IMR-90 (cell line): Measurements from ENCODE around the gene CORO1C. TPM values are rescaled to one million over a fixed set of nuclear protein-coding genes. Genes with fewer than 3 reads are reported as not detected.

Experiments
- ATAC-seq: fragments of 200-7000 bp; cut with Tn5 transposase; 2 replicates; pipeline ENCODE4 v1.9.1; 2020; ENCODE audit warnings: low read depth, mild to moderate bottlenecking, moderate library complexity
- BruUV-seq: library from RNA; stranded (reverse); fragments of 400-500 nt; replicated peaks from 2 replicates; lab custom pipeline; 2021; lab: Mats Ljungman, UMichigan
- CTCF ChIA-PET: fragments of 300-600 bp; formaldehyde crosslinking; extraction: SDS; loops from one replicate; lab custom pipeline; 2021; ENCODE audit warnings: antibody characterized with exemption; lab: Yijun Ruan, JAX
- POLR2A ChIA-PET: fragments of 300-600 bp; sonication (Branson Sonifier 250); formaldehyde crosslinking; loops from one replicate; lab custom pipeline; 2022; ENCODE audit warnings: antibody characterized with exemption; ENCODE audit not compliant: unreplicated experiment; lab: Charles Lee
- DNase-seq: peaks from one replicate; pipeline ENCODE4 v3.0.0; 2013
- H2AFZ ChIP-seq: replicated peaks from 2 replicates; pipeline ENCODE3; 2013; ENCODE audit warnings: low read length, mild to moderate bottlenecking; ENCODE audit not compliant: poor library complexity
- H2AK5ac ChIP-seq: 2 replicates; pipeline ENCODE4 v1.6.1; 2013; ENCODE audit warnings: low read depth, low read length, inconsistent platforms
- H2AK9ac ChIP-seq: replicated peaks from 2 replicates; pipeline ENCODE3; 2013; ENCODE audit warnings: mild to moderate bottlenecking, low read depth, low read length, moderate library complexity; ENCODE audit not compliant: poor library complexity
- H2BK120ac ChIP-seq: 2 replicates; pipeline ENCODE4 v1.6.1; 2013; ENCODE audit warnings: low read depth, low read length, inconsistent platforms
- H2BK15ac ChIP-seq: 3 replicates; pipeline ENCODE4 v1.6.1; 2013; ENCODE audit warnings: low read depth, low read length, inconsistent platforms
- H2BK20ac ChIP-seq: 2 replicates; pipeline ENCODE4 v1.6.1; 2013; ENCODE audit warnings: low read depth, mild to moderate bottlenecking, inconsistent platforms, low read length, moderate library complexity
- H2BK5ac ChIP-seq: 2 replicates; pipeline ENCODE4 v1.6.1; 2013; ENCODE audit warnings: mild to moderate bottlenecking, low read depth, low read length, inconsistent platforms; ENCODE audit not compliant: poor library complexity, severe bottlenecking
- H3K14ac ChIP-seq: replicated peaks from 2 replicates; pipeline ENCODE4 v1.6.1; 2013; ENCODE audit warnings: low read depth, low read length, inconsistent platforms
- H3K18ac ChIP-seq: 2 replicates; pipeline ENCODE4 v1.6.1; 2013; ENCODE audit warnings: low read depth, low read length, control low read depth
- H3K23ac ChIP-seq: 2 replicates; pipeline ENCODE4 v1.6.1; 2013; ENCODE audit warnings: low read depth, low read length, inconsistent platforms
- H3K27ac ChIP-seq: 2 replicates; pipeline ENCODE4 v1.5.1; 2013; ENCODE audit warnings: mild to moderate bottlenecking, control low read depth, low read length; ENCODE audit not compliant: insufficient read depth
- H3K27me3 ChIP-seq: 2 replicates; pipeline ENCODE4 v1.6.1; 2013; ENCODE audit warnings: low read length; ENCODE audit not compliant: control insufficient read depth, insufficient read depth
- H3K36me3 ChIP-seq: 2 replicates; pipeline ENCODE4 v1.6.1; 2013; ENCODE audit warnings: low read length, mixed read lengths; ENCODE audit not compliant: control insufficient read depth, insufficient read depth
- H3K4ac ChIP-seq: 2 replicates; pipeline ENCODE4 v1.6.1; 2013; ENCODE audit warnings: low read depth, low read length, inconsistent platforms
- H3K4me1 ChIP-seq: 2 replicates; pipeline ENCODE4 v1.6.1; 2013; ENCODE audit warnings: low read length, mixed read lengths; ENCODE audit not compliant: control insufficient read depth, insufficient read depth
- H3K4me2 ChIP-seq: 2 replicates; pipeline ENCODE4 v1.6.1; 2013; ENCODE audit warnings: low read depth, mild to moderate bottlenecking, control low read depth, low read length, moderate library complexity
- H3K4me3 ChIP-seq: 2 replicates; pipeline ENCODE4 v1.5.1; 2013; ENCODE audit warnings: low read depth, mild to moderate bottlenecking, control low read depth, low read length, moderate library complexity; ENCODE audit not compliant: insufficient read depth
- H3K56ac ChIP-seq: 2 replicates; pipeline ENCODE4 v1.6.1; 2013; ENCODE audit warnings: low read length, inconsistent platforms; ENCODE audit not compliant: insufficient read depth; ENCODE audit errors: extremely low read depth
- H3K79me1 ChIP-seq, 2 experiments: 2 replicates each; pipeline ENCODE4 v1.6.1; 2013; ENCODE audit warnings: low read length in 2 of 2, inconsistent platforms in 1 of 2, low read depth in 1 of 2
- H3K9ac ChIP-seq: 2 replicates; pipeline ENCODE4 v1.6.1; 2013; ENCODE audit warnings: low read depth, low read length, control low read depth
- H3K9me1 ChIP-seq: 2 replicates; pipeline ENCODE4 v1.6.1; 2013; ENCODE audit warnings: low read length, inconsistent platforms; ENCODE audit not compliant: insufficient read depth
- H3K9me3 ChIP-seq: 2 replicates; pipeline ENCODE4 v1.6.1; 2013; ENCODE audit warnings: low read length; ENCODE audit not compliant: control insufficient read depth, insufficient read depth
- H4K20me1 ChIP-seq: 2 replicates; pipeline ENCODE4 v1.6.1; 2013; ENCODE audit warnings: low read length, inconsistent platforms; ENCODE audit not compliant: insufficient read depth
- H4K5ac ChIP-seq: 2 replicates; pipeline ENCODE4 v1.6.1; 2013; ENCODE audit warnings: mild to moderate bottlenecking, low read depth, low read length, control low read depth
- H4K8ac ChIP-seq, 2 experiments: 2 replicates each; pipeline ENCODE4 v1.6.1; 2013; ENCODE audit warnings: low read depth in 2 of 2, low read length in 2 of 2, control low read depth in 1 of 2, inconsistent platforms in 1 of 2
- H4K91ac ChIP-seq: 2 replicates; pipeline ENCODE4 v1.6.1; 2013; ENCODE audit warnings: low read depth, low read length, inconsistent platforms; ENCODE audit not compliant: insufficient read depth
- CEBPB ChIP-seq: IDR thresholded peaks from 2 replicates; pipeline ENCODE4 v1.6.1; 2012; ENCODE audit warnings: low read depth, low read length, improper control_type of control experiment
- SMC3 ChIP-seq: fragments of 150-350 bp; IDR thresholded peaks from 2 replicates; pipeline ENCODE4 v1.6.1; 2016; ENCODE audit warnings: low read depth, mild to moderate bottlenecking, antibody characterized with exemption, low read length, moderate library complexity
- WGBS, 2 experiments: methylation state at CpG; one replicate each; pipeline versions ENCODE4 v1.1.5 to v1.1.7; 2013; ENCODE audit warnings: missing lambda C conversion rate in 2 of 2; ENCODE audit not compliant: insufficient read length in 1 of 2; ENCODE audit errors: extremely low coverage in 2 of 2; 5-methylcytosine and 5-hydroxymethylcytosine counted together
- dilution Hi-C: fragments of 300-500 bp; cut with HindIII; formaldehyde crosslinking; loops from one replicate; pipeline ENCODE4 v1.14.3; 2018; ENCODE audit warnings: low sequenced_read_pairs; ENCODE audit not compliant: unreplicated experiment
- in situ Hi-C: fragments of 300-500 bp; cut with MboI; formaldehyde crosslinking; loops from 3 replicates; pipeline ENCODE4 v1.14.3; 2019; ENCODE audit warnings: low sequenced_read_pairs, inconsistent platforms, mixed read lengths
- intact Hi-C: fragments of 100-400 bp; cut with micrococcal nuclease; formaldehyde crosslinking; loops from 2 replicates; pipeline ENCODE4 v1.10.0; 2022
- polyA plus RNA-seq, 3 experiments: library from polyadenylated mRNA; depleted of rRNA; stranded (reverse); fragments of >200 nt; gene quantifications; 2 replicates each; pipeline ENCODE4 v1.2.3, GENCODE V29; 2012; ENCODE audit warnings: low replicate concordance in 1 of 3
- total RNA-seq: library from RNA; depleted of rRNA; stranded (reverse); fragments of >200 nt; gene quantifications from 2 replicates; pipeline ENCODE4 v1.2.3, GENCODE V29; 2012
- TF ChIP-seq, protein P1 (sequence below): fragments of 150-350 bp; IDR thresholded peaks from 2 replicates; pipeline ENCODE4 v1.6.1; 2017; ENCODE audit warnings: mild to moderate bottlenecking, antibody characterized with exemption, low read length, low read depth

CORO1C gene
- total and polyA plus RNA-seq, 2 of the 4 experiments (the other 2 are of a cell fraction) = 675 to 1,100 TPM

DNA sequence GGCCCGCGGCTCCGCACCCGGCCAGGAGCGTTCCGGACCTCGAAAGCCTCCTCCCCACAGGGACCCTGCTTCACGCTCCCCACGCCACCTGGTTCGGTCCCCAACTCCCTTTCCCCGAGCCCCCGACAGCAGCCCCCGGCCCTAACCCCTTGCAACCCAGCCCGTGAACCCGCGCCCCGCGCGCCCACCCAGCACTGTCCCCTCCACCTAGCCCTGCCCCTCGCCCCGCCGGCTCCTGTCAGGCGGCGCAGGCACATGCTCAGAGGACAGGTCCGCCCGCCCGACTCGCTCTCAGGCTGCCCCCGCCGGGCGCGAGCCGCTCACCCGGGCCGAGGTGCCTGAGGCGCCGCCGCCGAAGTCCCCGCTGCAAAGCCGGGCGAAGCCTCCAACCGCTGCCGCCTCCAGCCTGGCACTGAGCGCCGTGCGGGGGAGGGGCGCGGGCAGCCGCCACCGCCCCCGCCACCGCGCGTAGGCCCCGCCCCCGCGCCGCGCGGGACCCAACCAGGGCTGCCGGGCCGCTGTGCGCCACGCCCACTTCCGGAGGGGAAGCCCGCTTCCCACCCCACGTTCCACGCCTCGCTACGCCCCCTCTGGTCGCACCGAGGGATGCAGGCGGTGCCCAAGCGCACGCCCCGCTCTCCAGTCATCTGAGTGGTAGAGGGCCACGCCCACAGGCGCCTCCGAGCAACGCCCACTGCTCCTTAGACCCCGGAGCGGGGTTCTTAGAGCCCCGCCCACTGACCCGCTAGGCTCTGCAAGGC, at the start of gene CORO1C (continued):
- 0 out of 2 replicates have a peak, but pooled peaks have one; percentile 25 for TF ChIP-seq SMC3

DNA sequence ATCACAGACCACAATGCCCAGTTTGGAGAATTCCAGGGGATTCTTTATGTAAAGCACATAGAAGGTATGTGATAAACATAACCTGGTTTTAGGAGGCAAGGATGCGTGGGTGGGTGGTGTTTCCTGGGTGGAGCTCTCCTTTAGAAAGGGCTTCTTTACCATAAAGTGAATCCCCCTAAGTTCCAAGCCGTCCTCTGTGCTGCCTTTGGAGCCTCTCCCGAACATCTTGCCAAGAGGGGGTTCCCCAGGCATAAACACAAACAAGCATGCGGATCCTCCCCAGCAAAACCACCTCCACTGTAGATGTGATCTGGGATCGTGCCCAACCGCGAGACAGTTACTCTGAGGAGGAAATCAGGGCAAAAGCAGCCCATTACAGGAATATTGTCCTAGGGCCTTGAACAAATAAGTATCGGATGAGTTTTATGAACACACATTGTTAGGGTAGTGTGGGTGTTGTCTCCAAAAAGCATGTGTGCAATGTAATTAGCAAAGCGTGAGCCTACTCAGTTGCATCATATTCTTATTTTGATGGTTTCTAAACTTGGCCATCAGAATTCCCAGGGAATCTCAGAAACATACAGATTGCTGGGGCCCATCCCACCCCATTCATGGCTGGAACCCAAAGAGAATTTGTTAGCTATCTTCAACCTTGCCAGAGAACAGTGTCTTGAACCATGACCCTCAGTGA, 48.8 kb upstream of the CORO1C start:
- no peak overlapping the region for H3K27ac ChIP-seq
- no peak overlapping the region for H4K91ac ChIP-seq
- H2AK5ac ChIP-seq = no peak overlapping the region
- H2BK5ac ChIP-seq = no peak overlapping the region
- peaks cover 39% of the 10 kb centered on the region for H4K20me1 ChIP-seq
- peaks cover 0 to 46% of the 10 kb centered on the region in 2 experiments; a peak in 3 of 4 replicates for H3K79me1 ChIP-seq
- H3K27me3 ChIP-seq = no peaks in the 10 kb centered on the region
- no peak overlapping the region for H2BK120ac ChIP-seq
- intact Hi-C loops = loop anchor here (5.0 kb wide), 2 partner anchors 48 to 113 kb away; partner anchors contain the start of gene CORO1C
- no peak overlapping the region for H2AK9ac ChIP-seq
- 0 out of 2 replicates have a peak, but pooled peaks have one; percentile 14 for TF ChIP-seq CEBPB
- TF ChIP-seq, protein P1, sequence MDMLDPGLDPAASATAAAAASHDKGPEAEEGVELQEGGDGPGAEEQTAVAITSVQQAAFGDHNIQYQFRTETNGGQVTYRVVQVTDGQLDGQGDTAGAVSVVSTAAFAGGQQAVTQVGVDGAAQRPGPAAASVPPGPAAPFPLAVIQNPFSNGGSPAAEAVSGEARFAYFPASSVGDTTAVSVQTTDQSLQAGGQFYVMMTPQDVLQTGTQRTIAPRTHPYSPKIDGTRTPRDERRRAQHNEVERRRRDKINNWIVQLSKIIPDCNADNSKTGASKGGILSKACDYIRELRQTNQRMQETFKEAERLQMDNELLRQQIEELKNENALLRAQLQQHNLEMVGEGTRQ = no peak
- dilution Hi-C loops = no loop called here
- ChIA-PET POLR2A (interaction anchor here (0.5 kb wide), 1 partner anchor 70 kb away, joined by 9 read pairs; no protein-coding TSS in a partner anchor), CTCF (no interaction called here)
- peaks cover 20% of the 10 kb centered on the region for H3K36me3 ChIP-seq
- no peak overlapping the region for H2AFZ ChIP-seq
- H2BK15ac ChIP-seq = no peak overlapping the region
- H3K9me1 ChIP-seq = peaks cover 23% of the 10 kb centered on the region
- no TSS peak for BruUV-seq
- DNase-seq (no peak), ATAC-seq (no peak)
- no peak overlapping the region for H3K14ac ChIP-seq
- H3K56ac ChIP-seq = no peak overlapping the region
- no peak overlapping the region for H2BK20ac ChIP-seq
- no peak overlapping the region for H4K8ac ChIP-seq
- no peak overlapping the region for H3K4me2 ChIP-seq
- H3K4me3 ChIP-seq = no peak overlapping the region
- H3K18ac ChIP-seq = no peak overlapping the region
- WGBS, 2 experiments = 100% methylated on average over 1 of the region's 9 CpGs; no CpG with 5 or more reads in 1 of the 2 experiments
- no peak overlapping the region for H3K23ac ChIP-seq
- no peak overlapping the region for H3K9ac ChIP-seq
- no peak overlapping the region for H3K4ac ChIP-seq
- in situ Hi-C loops = no loop called here
- H3K4me1 ChIP-seq = peaks cover 2% of the 10 kb centered on the region
- H3K9me3 ChIP-seq = no peaks in the 10 kb centered on the region
- H4K5ac ChIP-seq = no peak overlapping the region
